Measurements from ENCODE around the gene SHTN1. TPM values are rescaled to one million over a fixed set of nuclear protein-coding genes. Genes with fewer than 3 reads are reported as not detected.

The SHTN1 gene
- total RNA-seq, 1 donor from 2014 or later, result 3.0 TPM

- no peak for TF ChIP-seq CTCF (IDR thresholded peaks at IDR 0.05)
- no peaks in the 10 kb centered on the region for H3K9me3 ChIP-seq
- H3K4me1 ChIP-seq, result peaks cover 0 to 3% of the 10 kb centered on the region in 2 donors
- peak overlapping the region; percentile 68 to 97 for H3K4me3 ChIP-seq
- intact Hi-C loops (cut with DNase I), result loop anchor here (10.0 kb wide), 1 partner anchor 169 kb away; no protein-coding TSS in a partner anchor
- H3K36me3 ChIP-seq, result no peaks in the 10 kb centered on the region
- H3K27ac ChIP-seq, result peak overlapping the region in 1 of 2 donors; percentile 79
- no peaks in the 10 kb centered on the region for H3K27me3 ChIP-seq
- no peak for DNase-seq (ENCODE audit: low spot score in 2 of 2)
Measured at GRCh38 chr10:117005527-117006055, 604 bp upstream of the SHTN1 start.

- Histone ChIP-seq H3K9me3 (no peaks in the 10 kb centered on the region), H3K4me3 (peak overlapping the region; percentile 68 to 97), H3K4me1 (peaks cover 0 to 3% of the 10 kb centered on the region in 2 donors), H3K27ac (peak overlapping the region; percentile 70 to 79), H3K36me3 (no peaks in the 10 kb centered on the region), H3K27me3 (no peaks in the 10 kb centered on the region)
- intact Hi-C loops (cut with DNase I), result loop anchor here (10.0 kb wide), 1 partner anchor 170 kb away; no protein-coding TSS in a partner anchor
- DNase-seq (ENCODE audit: low spot score in 2 of 2), result peak; percentile 12 to 68
- no peak for TF ChIP-seq CTCF (IDR thresholded peaks at IDR 0.05)
Measured at GRCh38 chr10:117004227-117005025, 561 bp downstream of the SHTN1 start.

- TF ChIP-seq CTCF (IDR thresholded peaks at IDR 0.05), result no peak
- H3K9me3 ChIP-seq, result no peaks in the 10 kb centered on the region
- intact Hi-C loops (cut with DNase I), result loop anchor here (10.0 kb wide), 1 partner anchor 171 kb away; no protein-coding TSS in a partner anchor
Measured at GRCh38 chr10:117003336-117003735, 1.7 kb downstream of the SHTN1 start.

GRCh38 chr10:117002206-117002605 is 2.8 kb downstream of the SHTN1 start:
- Histone ChIP-seq H3K27ac (no peak overlapping the region), H3K4me3 (no peak overlapping the region), H3K27me3 (no peaks in the 10 kb centered on the region), H3K4me1 (peaks cover 0 to 3% of the 10 kb centered on the region in 2 donors), H3K36me3 (no peaks in the 10 kb centered on the region), H3K9me3 (no peaks in the 10 kb centered on the region)
- intact Hi-C loops (cut with DNase I), result loop anchor here (10.0 kb wide), 1 partner anchor 173 kb away; no protein-coding TSS in a partner anchor
- no peak for DNase-seq (ENCODE audit: low spot score in 2 of 2)
- no peak for TF ChIP-seq CTCF (IDR thresholded peaks at IDR 0.05)

More at GRCh38 chr10:117003336-117003735, 1.7 kb downstream of the SHTN1 start:
- H3K27ac ChIP-seq, result no peak overlapping the region
- peaks cover 0 to 3% of the 10 kb centered on the region in 2 donors for H3K4me1 ChIP-seq
- no peak for DNase-seq (ENCODE audit: low spot score in 2 of 2)
- no peaks in the 10 kb centered on the region for H3K27me3 ChIP-seq
- H3K36me3 ChIP-seq, result no peaks in the 10 kb centered on the region
- no peak overlapping the region for H3K4me3 ChIP-seq

- Histone ChIP-seq H3K4me3 (no peak overlapping the region), H3K27me3 (no peaks in the 10 kb centered on the region), H3K4me1 (peaks cover 0 to 3% of the 10 kb centered on the region in 2 donors), H3K9me3 (no peaks in the 10 kb centered on the region), H3K27ac (no peak overlapping the region), H3K36me3 (no peaks in the 10 kb centered on the region)
- no peak for TF ChIP-seq CTCF (IDR thresholded peaks at IDR 0.05)
- intact Hi-C loops (cut with DNase I), result loop anchor here (10.0 kb wide), 1 partner anchor 174 kb away; no protein-coding TSS in a partner anchor
- no peak for DNase-seq (ENCODE audit: low spot score in 2 of 2)
Measured at GRCh38 chr10:117001144-117001543, 3.8 kb downstream of the SHTN1 start.

Data from ascending aorta (tissue), 2 donors.